Activated CD8-positive, alpha-beta T cell treated with anti-CD3 and anti-CD28 coated beads for 36 hours (primary cell): ENCODE results near the gene RAPGEF5. TPM values are rescaled to one million over a fixed set of nuclear protein-coding genes. Genes with fewer than 3 reads are reported as not detected.

ENCODE experiments used
- ATAC-seq: fragments of 200-7000 bp; cut with Tn5 transposase; one replicate; pipeline ENCODE4 v1.10.0; 2021; ENCODE audit warnings: mild to moderate bottlenecking, moderate library complexity
- CTCF ChIA-PET: fragments of 350-600 bp; sonication (Branson Sonifier 250); formaldehyde crosslinking; loops from one replicate; lab custom pipeline; 2021; ENCODE audit warnings: antibody characterized with exemption; lab: Charles Lee
- POLR2A ChIA-PET: fragments of 350-600 bp; sonication (Branson Sonifier 250); formaldehyde crosslinking; loops from one replicate; lab custom pipeline; 2021; ENCODE audit warnings: antibody characterized with exemption; lab: Charles Lee
- DNase-seq: peaks from one replicate; pipeline ENCODE4 v3.0.0-alpha.2; 2020
- H3K27ac Mint-ChIP-seq: one replicate; pipeline ENCODE4 v1.8.0; 2021; ENCODE audit warnings: mild to moderate bottlenecking, mixed read lengths
- H3K27me3 Mint-ChIP-seq: one replicate; pipeline ENCODE4 v1.8.0; 2021; ENCODE audit warnings: mixed read lengths
- H3K36me3 Mint-ChIP-seq: one replicate; pipeline ENCODE4 v1.8.0; 2021; ENCODE audit warnings: low read depth, mixed read lengths
- H3K4me1 Mint-ChIP-seq: one replicate; pipeline ENCODE4 v1.8.0; 2021; ENCODE audit warnings: low read depth, mixed read lengths
- H3K4me3 Mint-ChIP-seq: one replicate; pipeline ENCODE4 v1.8.0; 2021; ENCODE audit warnings: mild to moderate bottlenecking, moderate library complexity, mixed read lengths
- H3K9me3 Mint-ChIP-seq: one replicate; pipeline ENCODE4 v1.8.0; 2021; ENCODE audit warnings: mixed read lengths
- intact Hi-C: fragments of 100-400 bp; cut with micrococcal nuclease; formaldehyde crosslinking; loops from one replicate; pipeline ENCODE4 v1.10.0; 2022
- total RNA-seq, 2 experiments: library from RNA; stranded (reverse); gene quantifications; one replicate each; pipeline ENCODE4 v1.2.3, GENCODE V29; 2021
- TF ChIP-seq, protein P1 (sequence below): fragments of 200-600 bp; IDR thresholded peaks from one replicate; pipeline ENCODE4 v1.8.0; 2022; ENCODE audit warnings: antibody characterized with exemption, mild to moderate bottlenecking

RAPGEF5 gene
- total RNA-seq, 2 experiments from 2014 or later, result 0.92 to 0.99 TPM

DNA sequence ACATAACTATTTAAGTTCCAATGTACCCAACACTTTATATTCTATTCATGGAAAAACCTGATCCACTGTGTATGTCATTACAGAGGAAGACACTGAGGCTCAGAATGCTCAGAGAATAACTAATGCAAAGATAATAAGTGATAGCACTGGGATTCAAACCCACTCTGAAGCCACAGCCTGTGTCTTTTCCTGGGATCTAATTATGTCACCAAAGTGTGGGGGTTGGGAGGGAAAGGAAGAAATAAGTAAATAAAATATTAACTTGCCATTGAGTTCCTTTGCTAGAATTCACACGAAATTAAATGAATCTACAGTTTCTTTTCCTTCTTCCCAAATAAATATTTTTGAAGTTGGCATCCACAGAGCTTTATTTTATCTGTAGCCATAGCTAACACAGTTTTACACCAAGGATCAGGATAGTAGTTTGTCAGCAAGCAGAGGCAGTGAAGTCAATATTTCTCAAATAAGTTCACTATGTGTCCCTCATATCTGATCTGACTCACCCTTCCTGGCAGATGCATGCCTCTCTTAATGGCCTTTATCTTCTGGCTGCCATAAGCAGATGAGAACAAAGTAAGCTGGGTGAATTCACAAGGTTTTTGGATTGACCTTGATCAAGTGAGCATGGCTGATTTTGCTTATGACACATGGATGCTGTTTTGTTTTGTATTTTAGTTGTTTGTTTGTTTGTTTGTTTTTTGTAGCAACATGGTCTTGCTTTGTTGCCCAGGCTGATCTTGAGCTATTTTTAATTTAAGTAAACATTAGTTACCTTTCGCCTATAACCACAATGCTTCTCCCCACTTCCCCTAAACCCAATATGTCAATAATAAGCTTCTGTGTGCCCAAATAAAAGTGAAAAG, 6.3 kb downstream of the RAPGEF5 start:
- H3K4me3 Mint-ChIP-seq, result no peak overlapping the region
- H3K27ac Mint-ChIP-seq, result no peak overlapping the region
- TF ChIP-seq, protein P1, sequence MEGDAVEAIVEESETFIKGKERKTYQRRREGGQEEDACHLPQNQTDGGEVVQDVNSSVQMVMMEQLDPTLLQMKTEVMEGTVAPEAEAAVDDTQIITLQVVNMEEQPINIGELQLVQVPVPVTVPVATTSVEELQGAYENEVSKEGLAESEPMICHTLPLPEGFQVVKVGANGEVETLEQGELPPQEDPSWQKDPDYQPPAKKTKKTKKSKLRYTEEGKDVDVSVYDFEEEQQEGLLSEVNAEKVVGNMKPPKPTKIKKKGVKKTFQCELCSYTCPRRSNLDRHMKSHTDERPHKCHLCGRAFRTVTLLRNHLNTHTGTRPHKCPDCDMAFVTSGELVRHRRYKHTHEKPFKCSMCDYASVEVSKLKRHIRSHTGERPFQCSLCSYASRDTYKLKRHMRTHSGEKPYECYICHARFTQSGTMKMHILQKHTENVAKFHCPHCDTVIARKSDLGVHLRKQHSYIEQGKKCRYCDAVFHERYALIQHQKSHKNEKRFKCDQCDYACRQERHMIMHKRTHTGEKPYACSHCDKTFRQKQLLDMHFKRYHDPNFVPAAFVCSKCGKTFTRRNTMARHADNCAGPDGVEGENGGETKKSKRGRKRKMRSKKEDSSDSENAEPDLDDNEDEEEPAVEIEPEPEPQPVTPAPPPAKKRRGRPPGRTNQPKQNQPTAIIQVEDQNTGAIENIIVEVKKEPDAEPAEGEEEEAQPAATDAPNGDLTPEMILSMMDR, result no peak
- intact Hi-C loops, result no loop called here
- ATAC-seq, result no peak
- peaks cover 12% of the 10 kb centered on the region for H3K9me3 Mint-ChIP-seq
- ChIA-PET POLR2A (no interaction called here), CTCF (interaction anchor here (1.0 kb wide), 1 partner anchor 241 kb away, joined by 3 read pairs; no protein-coding TSS in a partner anchor)
- no peaks in the 10 kb centered on the region for H3K4me1 Mint-ChIP-seq
- H3K36me3 Mint-ChIP-seq, result no peaks in the 10 kb centered on the region
- no peak for DNase-seq
- peaks cover 32% of the 10 kb centered on the region for H3K27me3 Mint-ChIP-seq

DNA sequence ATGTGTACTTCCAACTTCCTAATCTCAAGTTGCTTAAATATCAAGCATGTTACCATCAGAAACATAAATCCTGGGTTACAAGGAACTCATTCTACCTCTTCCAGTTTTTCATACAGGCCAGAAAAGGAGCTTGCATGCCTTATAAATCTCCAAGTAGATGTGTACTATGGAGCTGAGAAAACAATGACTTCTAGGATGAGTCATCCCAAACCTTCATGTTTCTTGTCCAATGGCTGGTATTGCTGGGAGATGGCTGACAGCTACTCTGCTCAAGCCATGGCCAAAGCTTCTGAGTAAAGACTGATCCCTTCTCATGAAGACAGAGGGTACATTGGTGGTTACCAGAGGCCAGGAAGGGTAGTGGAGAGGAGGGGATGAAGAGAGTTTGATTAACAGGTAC, 8.6 kb downstream of the RAPGEF5 start:
- ATAC-seq, result no peak
- DNase-seq, result no peak
- no peaks in the 10 kb centered on the region for H3K36me3 Mint-ChIP-seq
- ChIA-PET POLR2A (no interaction called here), CTCF (no interaction called here)
- H3K4me1 Mint-ChIP-seq, result no peaks in the 10 kb centered on the region
- H3K4me3 Mint-ChIP-seq, result no peak overlapping the region
- TF ChIP-seq, protein P1, result no peak
- no peak overlapping the region for H3K27ac Mint-ChIP-seq
- intact Hi-C loops, result no loop called here
- H3K27me3 Mint-ChIP-seq, result peaks cover 19% of the 10 kb centered on the region
- H3K9me3 Mint-ChIP-seq, result peaks cover 5% of the 10 kb centered on the region

DNA sequence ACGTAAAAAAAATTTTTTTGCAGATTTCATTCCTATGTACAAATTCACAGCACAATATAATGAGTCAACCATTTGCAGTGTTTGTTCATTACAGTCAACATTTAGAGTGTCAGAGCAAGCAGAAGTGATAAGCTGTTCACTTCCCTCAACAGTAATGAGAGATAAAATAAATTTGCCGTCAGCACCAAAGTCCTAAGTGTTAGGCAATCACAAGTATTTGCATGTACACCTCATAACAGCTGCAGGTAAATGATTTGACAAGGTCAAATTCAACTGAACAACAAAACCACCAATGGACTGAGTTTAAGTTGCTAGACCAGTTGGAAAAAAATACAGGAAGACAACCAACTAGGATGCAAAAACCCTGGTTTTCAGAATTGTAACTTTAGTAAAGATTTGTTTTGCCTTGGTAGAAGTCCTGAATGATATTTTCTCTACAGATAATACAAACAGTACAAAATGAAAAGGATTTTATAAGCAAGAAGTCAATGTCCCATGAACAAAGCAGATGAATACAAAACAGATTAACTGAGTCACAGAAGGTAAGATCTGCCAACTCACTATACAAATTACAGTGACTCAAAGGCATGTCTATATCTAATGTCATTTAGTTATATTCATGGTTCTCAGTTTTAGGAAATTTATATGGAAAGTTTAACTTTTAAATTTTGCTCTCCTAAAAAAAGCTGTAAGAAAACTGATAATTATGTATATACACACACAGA, 10.4 kb downstream of the RAPGEF5 start:
- ATAC-seq, result no peak
- Mint-ChIP-seq H3K27ac (no peak overlapping the region), H3K36me3 (no peaks in the 10 kb centered on the region), H3K27me3 (peaks cover 11% of the 10 kb centered on the region), H3K9me3 (no peaks in the 10 kb centered on the region), H3K4me1 (no peaks in the 10 kb centered on the region), H3K4me3 (no peak overlapping the region)
- DNase-seq, result no peak
- CTCF ChIA-PET, result no interaction called here
- TF ChIP-seq, protein P1, result no peak
- POLR2A ChIA-PET, result no interaction called here
- intact Hi-C loops, result no loop called here

DNA sequence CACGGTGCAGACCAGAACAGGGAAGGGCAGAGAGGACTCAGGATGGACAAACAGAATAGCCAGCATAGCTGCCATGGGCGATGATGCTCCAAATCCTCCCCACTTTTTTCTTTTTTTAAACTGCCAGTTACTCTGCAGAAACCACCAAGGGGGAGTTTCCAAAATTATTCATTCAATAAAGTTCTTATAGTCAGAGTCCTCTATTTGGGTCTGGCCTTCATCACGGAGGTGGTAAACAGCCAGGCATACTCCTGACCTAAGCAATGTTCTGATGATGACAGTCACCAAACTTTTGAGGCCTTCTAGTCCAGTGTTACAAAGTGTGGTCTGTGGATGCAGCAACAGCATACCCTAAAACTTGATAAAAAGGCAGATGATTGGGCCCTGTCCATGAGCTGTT, 12.3 kb downstream of the RAPGEF5 start:
- no peak for ATAC-seq
- H3K36me3 Mint-ChIP-seq, result no peaks in the 10 kb centered on the region
- no peak overlapping the region for H3K4me3 Mint-ChIP-seq
- intact Hi-C loops, result no loop called here
- DNase-seq, result no peak
- H3K27ac Mint-ChIP-seq, result no peak overlapping the region
- no peaks in the 10 kb centered on the region for H3K4me1 Mint-ChIP-seq
- no peaks in the 10 kb centered on the region for H3K9me3 Mint-ChIP-seq
- H3K27me3 Mint-ChIP-seq, result peaks cover 9% of the 10 kb centered on the region
- ChIA-PET POLR2A (no interaction called here), CTCF (no interaction called here)
- TF ChIP-seq, protein P1, result no peak

DNA sequence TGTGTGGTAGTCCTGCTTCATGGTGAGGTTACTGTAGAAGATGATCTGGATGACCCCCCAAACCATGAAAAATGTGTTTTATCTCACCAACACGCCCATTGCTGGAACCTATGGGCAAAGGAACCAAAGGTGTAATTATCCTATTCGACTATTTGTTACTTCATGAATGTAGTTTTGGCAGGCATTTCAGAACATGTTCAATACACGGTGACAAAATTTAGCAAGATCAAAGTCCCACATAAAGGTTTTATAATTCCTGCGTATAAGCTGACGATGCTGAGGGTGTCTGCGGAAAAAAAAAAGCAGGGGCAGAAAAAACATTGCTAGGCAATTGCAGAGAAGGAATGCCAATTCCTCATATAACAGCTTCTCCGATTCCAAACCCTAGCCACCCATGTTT, 13.3 kb downstream of the RAPGEF5 start:
- H3K4me3 Mint-ChIP-seq, result no peak overlapping the region
- TF ChIP-seq, protein P1, result no peak
- no peak for ATAC-seq

More for the DNA sequence above, 13.3 kb downstream of the RAPGEF5 start:
- Mint-ChIP-seq H3K27me3 (peaks cover 9% of the 10 kb centered on the region), H3K9me3 (no peaks in the 10 kb centered on the region), H3K27ac (no peak overlapping the region), H3K36me3 (no peaks in the 10 kb centered on the region), H3K4me1 (no peaks in the 10 kb centered on the region)
- intact Hi-C loops, result no loop called here
- no peak for DNase-seq
- POLR2A ChIA-PET, result no interaction called here
- CTCF ChIA-PET, result no interaction called here
